Stimulated activated CD4-positive, alpha-beta T cell treated with anti-CD3 and anti-CD28 coated beads, Interleukin-4, amount 100 ng/mL, for 1 hour (primary cell): ENCODE data around the gene SLC4A9.

Experiments
- DNase-seq: peaks from one replicate; pipeline ENCODE4 v3.0.0-alpha.2; 2020

The SLC4A9 gene, protein sequence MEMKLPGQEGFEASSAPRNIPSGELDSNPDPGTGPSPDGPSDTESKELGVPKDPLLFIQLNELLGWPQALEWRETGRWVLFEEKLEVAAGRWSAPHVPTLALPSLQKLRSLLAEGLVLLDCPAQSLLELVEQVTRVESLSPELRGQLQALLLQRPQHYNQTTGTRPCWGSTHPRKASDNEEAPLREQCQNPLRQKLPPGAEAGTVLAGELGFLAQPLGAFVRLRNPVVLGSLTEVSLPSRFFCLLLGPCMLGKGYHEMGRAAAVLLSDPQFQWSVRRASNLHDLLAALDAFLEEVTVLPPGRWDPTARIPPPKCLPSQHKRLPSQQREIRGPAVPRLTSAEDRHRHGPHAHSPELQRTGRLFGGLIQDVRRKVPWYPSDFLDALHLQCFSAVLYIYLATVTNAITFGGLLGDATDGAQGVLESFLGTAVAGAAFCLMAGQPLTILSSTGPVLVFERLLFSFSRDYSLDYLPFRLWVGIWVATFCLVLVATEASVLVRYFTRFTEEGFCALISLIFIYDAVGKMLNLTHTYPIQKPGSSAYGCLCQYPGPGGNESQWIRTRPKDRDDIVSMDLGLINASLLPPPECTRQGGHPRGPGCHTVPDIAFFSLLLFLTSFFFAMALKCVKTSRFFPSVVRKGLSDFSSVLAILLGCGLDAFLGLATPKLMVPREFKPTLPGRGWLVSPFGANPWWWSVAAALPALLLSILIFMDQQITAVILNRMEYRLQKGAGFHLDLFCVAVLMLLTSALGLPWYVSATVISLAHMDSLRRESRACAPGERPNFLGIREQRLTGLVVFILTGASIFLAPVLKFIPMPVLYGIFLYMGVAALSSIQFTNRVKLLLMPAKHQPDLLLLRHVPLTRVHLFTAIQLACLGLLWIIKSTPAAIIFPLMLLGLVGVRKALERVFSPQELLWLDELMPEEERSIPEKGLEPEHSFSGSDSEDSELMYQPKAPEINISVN

DNA sequence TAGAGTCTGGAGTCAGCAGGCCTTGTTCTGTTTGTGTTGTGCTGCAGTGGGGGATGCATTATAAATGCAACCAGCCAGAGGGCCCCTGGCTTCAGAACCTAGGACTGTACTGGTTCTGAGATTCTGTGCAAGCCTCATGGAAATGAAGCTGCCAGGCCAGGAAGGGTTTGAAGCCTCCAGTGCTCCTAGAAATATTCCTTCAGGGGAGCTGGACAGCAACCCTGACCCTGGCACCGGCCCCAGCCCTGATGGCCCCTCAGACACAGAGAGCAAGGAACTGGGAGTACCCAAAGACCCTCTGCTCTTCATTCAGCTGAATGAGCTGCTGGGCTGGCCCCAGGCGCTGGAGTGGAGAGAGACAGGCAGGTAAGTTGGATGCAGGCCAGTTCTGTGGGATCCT, at the start of gene SLC4A9:
TSS of gene SLC4A9 (plus strand) at position 94 of the 400 bp plus-strand sequence. CDS start at position 137, 43 bp downstream.
- no peak for DNase-seq

DNA sequence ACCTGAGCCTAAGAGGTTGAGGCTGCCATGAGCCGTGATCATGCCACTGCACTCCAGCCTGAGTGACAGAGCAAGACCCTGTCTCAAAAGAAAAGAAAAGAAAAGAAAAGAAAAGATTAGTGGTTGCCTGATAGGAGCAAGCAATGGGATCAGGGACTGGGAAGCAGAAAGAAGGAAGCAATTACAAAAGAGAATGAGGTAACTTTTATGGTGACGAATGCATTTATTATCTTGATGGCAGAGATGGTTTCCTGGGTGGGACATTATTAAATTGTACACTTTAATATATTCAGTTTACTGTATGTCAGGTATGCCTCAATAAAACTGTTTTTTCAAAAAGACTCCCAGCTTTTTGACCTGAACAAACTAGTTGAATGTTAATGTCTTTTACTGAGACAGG, 49.6 kb upstream of the SLC4A9 start:
- no peak for DNase-seq

DNA sequence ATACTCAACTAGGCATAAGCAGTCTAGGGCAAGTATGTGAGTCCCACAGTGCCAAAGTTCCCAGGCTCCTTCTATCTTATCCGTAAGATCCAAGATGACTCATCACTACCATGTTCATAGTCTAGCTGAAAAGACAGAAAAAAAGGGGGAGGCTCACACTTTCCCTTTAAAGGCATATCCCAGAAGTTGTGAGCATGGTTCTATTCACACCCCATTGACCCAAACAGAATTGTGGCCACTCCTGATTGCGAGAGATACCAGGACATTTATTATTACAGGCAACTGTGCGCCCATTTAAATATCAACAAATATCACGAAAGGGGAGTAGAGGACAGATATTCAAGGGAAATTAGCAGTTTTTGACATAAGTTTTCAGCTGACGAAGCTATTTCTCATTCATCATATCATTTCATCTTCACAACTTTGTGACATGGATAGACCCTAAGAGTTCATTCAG, 49.0 kb upstream of the SLC4A9 start:
- DNase-seq: no peak

DNA sequence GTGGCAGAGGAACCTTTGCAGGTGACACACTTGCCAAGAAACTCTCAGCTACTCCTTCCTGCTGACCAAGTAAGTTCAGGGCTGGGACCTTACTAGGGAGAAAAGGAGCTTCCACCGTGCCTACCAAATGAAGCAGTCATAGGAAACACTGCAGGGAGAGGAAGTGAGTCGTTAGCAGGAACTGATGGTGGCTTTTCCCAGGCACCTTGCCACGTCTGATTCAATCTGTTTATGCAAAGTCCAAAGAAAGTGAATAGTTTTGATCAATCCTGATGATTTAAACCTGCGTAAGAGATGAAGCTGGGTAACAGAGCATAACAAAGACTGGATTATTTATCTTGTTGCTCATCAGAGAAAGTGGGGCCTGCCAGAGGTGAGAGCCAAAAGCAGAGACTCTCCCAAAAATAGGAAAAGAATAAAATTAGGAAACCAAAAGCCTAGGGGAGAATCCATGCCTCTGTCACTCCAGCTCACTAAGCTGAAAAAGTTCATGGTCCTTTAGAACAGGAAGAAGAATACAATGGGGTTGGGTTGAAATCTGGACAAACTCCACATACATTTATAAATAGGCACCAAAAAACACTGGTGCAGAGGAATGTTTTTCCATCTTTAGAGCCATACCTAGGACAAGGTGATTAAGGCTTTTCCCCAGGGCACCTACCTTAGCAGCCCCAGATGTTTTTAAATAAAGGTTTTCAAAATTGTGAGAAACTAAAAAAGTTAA, 47.8 kb upstream of the SLC4A9 start:
- no peak for DNase-seq

DNA sequence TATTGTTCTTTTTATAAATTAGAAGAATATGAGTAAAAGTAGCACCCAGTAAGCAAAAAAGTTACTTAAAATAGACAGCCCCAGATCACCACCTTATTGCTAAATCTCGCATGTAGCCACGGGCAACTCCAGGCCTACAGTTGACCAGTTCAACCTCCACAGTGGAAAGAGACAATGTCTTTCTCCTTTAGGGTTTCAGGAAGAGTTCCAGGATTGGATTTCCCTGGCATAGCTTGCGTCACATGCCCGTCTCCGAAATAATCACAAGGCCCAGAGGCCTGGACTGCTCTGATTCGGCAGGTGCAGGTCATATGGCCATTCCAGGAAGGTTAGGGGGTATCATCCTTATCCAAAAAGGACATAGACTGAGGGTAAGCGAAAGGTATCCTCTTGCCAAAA, 47.2 kb upstream of the SLC4A9 start:
- DNase-seq: no peak

DNA sequence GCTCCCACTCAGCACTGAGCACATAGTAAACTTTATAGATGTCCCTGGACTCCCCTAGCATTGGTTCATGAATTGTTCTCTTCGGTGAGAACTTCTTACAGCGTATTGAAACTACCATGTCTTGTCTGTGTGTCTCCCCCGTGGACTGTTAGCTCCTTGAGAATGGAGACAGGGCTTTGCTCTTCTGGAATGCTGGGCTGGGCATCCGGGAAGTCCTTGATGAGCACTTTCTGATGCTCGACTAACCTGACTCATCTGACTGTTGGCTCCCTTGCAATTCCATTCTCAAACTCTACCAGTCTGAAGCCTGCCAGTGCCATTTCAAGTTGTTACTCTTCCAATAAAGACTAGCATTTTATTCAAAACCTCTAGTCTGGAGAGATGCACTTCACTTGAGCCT, 42.1 kb upstream of the SLC4A9 start:
- DNase-seq: no peak

DNA sequence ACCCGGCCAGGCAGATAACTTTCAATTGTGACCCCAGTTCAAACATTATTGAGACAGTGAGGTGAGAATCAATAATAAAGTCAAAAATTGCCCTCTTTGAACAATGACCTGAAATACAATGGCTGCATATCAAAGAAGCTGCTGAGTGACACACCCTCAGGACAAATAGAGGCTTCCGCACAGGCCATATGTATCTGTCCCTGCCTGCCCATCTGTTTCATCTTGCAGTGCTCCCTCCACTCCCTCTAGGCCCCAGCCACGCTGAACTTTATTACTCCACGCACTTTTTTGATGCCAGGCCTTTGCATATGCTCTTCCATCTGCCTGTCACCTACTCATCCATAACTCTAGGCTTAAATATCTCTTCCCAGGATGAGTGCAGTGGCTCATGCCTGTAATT, 41.2 kb upstream of the SLC4A9 start:
- no peak for DNase-seq

DNA sequence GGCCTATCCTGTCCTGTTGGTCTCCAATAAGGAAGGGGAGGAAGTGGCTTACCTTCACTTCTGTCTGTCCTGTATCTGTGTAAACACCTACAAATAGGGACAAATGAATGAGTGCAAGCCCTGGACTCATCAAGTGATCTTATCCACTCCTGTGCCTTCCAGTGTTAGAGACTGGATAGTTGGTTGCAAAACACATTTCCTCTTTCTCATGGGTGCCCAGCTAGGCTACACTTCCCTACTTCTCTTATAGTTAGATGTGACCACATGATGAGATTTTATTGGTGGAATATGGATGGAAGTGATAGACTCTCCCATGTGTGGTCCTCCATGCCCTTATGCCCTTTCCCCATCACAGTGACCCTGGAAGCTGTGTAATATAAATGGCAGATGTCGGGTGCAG, 40.2 kb upstream of the SLC4A9 start:
- DNase-seq: no peak

DNA sequence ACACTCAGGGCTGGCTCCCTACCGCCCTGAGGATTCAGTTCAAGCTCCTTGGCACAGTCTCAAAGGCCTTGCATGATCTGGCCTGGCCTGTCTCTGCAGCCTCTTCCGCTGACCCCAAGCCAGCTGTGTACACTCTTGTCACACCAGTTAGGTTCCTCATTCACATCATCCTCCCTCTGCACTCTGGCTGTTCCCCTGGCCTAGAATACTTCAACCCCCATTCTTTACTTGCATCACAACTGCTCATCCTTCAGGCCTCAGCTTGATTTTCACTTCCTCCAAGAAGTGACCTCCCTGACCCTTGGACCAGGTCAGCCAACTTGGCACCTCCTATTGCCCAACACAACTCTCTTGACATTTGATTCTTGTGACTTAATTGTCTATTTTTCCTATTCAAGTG, 38.2 kb upstream of the SLC4A9 start:
- no peak for DNase-seq

DNA sequence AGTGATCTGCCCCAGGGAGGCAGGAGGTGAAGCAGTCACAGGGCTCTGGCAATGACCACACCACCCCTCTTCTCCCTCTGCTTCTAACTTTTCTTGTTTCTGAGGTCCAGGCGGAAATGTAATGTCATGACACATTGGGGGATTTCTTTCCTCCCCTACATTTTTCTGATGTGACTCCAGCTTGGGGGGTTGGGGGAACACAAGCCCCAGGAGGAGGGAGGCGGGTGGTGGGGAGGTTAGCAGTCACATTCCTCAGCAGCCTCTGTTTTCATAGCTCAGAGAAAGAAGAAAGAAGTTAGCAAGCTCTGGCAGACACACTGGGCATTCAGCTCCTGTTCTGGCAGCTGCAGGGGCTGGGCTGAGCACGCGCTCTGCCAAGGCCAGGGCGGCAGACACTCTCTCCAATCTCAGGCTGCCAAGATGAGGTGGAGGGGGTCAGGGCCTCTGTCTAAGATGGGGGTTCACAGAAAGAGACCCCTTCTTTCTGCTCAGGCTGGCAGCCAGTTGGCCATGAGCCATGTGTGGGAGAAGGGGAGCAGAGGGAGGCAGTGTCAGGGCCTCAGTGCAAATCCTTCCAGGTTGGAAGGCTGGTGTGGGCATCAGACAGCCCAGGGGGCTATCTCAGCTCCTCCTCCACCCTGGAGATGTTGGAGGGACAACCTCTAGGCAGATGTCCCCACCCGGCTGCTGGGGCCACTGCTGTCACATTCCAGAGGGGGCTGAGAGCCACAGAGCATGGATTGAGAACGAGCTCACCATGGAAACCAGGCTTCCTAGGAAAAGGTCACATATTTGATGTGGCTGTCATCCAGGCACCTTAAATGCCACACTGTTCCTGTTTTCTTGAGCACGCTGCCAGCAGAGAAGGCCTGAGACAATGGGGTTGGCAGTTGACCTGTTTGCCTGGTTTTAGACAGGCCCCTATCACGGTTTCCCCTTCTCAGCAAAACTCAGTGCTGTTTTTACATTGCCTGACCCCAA, 37.0 kb upstream of the SLC4A9 start:
- no peak for DNase-seq

DNA sequence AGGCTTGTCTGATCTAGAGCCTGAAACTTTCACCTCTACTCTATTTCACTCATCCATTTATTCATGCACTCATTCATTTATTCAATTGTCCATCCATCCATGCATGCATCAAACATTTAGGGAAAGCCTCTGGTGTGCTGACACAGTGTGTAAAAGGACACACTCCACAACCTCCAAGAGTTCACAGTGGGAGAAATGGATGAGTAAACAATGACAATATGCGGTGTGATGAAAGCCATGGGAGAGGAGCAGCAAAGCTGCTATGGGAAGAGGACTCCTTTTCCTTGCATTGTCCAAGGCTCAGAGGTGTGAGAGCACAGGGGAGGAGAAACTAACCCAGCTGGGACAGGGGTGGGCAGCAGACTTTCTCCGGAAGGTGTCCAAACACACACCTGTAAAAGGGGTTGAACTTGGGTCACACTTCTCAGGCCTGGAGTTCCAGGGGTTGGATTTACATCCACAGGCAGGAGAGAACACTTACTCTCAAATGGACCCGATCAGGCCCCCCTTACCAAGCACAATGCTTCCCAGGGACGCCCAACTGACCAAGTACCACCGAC, 35.9 kb upstream of the SLC4A9 start:
- no peak for DNase-seq

DNA sequence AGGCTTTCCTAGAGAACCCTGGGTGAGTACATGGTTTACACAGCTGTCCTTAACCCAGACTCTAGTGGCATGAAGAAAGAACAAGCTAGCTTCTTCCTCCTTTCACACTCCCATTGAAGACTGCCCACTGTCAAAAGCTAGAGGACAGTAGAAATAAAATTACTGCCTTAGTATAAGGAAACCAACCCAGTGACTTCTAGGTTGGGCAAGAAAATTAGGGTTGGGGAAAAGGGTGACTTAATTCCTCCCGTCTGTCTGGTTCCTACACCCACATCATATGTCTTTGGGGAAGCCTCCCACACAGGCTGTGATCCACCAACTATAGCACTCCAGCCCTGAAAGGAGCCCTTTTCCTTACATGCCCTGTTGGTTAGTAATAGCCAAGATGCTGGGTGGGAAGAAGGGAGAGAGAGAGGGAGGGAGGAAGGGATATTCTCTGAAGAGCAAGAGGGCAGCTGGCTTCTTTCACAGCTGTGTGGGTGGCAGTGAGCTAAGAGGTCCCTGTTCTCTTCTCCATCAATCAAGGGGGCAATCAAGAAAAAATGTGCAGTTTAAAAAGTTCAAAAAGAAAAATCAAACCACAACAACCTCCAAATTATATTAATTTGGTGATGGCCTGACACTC, 35.3 kb upstream of the SLC4A9 start:
- no peak for DNase-seq

DNA sequence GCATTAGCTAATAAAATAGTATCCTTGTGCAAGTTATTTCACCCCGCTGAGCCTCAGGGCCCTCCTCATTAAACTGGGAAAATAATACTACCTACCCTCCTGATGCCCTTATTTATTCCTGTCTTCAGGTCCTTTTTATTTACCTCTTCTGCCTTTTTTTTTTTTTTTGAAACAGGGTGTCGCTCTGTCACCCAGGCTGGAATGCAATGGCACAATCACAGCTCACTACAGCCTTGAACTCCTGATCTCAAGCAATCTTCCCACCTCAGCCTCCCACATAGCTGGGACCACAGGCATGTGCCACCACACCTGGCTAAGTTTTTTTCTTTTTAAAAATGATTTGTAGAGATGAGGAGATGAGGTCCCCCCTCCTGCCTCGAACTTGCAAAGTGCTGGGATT, 34.5 kb upstream of the SLC4A9 start:
- DNase-seq: no peak

DNA sequence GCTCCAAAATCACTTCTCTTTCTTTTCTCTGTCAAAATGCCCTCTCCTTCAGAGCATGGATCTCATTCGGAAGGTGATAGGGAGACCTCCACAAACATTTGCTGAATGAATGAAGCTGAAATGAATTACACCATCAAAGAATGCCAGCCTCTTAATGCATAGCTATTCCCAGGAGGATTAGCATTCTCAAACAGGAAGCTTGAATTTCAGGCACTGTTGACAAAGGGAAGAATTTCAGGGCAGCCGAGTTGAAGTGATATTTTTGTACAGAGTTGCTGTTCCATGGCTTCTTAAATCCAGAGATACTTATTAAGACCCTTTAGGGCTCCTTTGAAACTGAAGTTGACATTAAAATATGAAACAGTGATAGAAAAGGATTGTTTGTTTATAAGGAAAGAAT, 32.4 kb upstream of the SLC4A9 start:
- no peak for DNase-seq

DNA sequence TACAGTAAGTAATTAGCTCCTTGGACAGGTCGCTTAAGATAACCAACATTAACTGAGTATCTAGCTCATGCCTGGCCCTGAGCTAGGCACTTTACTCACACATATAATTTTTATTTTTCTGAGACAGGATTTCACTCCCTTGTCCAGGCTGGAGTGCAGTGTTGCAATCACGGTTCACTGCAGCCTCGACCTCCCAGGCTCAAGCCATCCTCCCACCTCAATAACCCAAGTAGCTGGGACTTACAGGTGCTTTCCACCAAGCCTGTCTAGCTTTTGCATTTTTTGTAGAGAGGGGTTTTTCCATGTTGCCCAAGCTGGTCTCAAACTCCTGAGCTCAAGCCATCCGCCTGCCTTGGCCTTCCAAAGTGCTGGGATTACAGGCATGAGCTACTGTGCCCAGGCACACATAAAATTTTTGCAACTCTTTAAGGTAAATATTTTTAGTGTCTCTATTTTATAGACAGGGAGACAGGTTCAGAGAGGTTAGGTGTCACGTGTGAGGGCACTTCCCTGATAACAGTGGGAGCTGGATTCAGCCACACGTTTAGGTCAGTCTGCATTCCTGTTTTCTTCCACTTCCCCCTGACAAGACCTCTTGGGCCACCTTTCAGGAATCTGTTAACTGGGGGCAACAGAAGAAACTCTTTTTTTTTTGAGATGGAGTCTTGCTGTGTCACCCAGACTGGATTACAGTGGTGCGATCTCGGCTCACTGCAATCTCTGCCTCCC, 31.8 kb upstream of the SLC4A9 start:
- DNase-seq: no peak

DNA sequence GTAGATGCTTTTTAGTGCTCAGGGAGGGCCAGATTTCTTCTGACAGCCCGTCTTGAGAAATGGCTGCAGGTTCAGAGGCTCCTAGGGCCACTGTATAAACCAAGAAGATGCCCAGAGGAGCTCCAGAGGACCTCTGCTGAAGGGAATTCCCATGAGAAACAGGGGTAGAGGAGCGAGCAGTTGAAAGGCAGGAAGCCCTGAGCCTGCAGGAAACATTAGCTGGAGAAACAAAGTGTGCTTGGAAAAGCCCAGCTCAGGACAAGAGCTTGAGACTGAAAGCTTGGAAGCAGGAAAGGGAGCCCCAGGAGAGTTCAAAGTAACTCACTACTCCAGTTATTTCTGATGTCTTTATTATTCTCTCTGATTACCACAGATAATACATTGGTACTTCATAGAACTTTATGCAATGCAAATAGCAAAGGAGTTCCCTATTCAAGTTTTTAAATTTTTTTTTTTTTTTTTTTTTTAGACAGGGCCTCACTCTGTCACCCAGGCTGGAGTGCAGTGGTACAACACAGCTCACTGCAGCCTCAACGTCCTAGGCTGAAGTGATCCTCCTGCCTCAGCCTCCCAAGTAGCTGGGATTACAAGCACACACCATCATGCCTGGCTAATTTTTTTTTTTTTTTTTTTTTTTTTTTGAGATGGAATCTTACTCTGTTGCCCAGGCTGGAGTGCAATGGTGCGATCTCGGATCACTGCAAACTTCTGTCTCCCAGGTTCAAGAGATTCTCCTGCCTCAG, 30.1 kb upstream of the SLC4A9 start:
- no peak for DNase-seq

DNA sequence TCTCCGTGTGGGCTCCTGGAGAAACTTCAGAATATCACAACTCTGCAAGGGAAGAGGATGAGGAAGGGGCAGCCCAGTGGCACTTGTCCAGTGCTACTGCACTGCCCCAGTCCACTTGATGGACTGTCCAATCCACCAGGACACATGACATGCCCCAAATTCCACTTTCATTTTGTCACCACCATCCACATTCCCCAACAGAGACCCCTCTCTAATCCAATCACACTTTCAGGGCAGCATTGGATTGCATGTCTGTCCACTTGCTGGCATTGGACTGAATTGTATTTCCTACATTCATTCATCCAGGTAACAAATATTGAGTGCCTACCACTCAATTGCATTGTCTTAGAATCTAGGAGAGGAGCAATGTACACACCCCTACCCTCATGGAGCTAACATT, 28.4 kb upstream of the SLC4A9 start:
- DNase-seq: no peak

DNA sequence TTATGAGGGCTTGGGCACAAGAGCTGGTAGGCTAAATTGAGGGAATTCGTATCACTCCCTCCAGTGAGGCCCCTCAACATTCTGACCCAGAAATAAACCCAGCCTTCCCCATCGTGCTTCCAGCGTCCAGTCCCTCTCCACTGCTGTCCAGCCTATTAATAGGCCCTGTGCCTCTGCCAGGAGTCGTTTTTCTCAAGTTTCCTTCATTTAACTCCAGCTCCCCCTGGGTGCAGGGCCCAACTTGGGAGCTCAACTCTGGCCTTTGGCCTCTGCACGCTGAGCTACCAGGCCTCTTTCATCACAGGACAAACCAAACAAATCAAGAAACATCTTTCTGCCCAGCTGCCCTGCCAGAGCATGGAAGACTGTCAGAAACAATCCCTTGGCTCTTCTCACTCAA, 23.6 kb upstream of the SLC4A9 start:
- DNase-seq: no peak

DNA sequence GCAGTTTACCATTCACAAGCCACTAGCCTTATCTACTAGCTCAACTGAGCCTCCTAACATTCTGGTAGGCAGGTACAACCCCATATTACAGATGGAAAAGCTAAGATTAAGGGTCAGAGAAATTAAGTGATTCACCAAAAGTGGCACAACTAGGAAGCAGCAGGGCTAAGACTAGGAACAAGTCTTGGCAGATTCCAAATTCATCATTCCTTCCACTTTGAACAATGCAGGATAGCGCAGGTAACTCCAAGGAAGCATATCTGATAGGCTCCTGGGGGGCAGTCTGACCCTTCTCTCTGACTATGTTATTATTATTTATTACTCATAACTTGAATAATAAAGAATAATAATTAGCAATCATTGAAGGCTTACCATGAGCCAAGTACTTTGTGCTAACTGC, 22.1 kb upstream of the SLC4A9 start:
- no peak for DNase-seq

DNA sequence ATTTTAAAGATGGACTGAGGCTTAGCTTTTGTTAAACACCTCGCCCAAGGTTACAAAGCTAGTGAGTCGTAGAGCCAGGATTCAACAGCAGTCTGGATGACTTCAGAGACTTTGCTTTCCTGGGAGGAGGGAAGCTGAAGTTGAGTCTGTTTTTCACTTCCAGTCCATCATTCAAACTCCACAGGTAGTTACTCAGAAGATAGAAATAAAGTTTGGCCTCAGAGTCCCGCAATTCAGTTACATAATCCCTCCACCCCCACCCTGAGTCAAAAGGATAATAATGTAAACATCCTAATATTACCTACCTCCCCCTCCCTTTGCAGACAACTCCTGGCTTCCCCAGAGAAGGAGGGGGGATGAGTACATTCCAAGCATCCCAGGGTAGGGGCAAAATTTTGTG, 21.7 kb upstream of the SLC4A9 start:
- no peak for DNase-seq
